ENCODE results near the gene SBK2.
"Not testable (repeated sequence)": the region's sequence is repeated elsewhere in the genome, so short reads cannot be mapped to it uniquely, and the experiment has no call there.

SBK2 gene, protein sequence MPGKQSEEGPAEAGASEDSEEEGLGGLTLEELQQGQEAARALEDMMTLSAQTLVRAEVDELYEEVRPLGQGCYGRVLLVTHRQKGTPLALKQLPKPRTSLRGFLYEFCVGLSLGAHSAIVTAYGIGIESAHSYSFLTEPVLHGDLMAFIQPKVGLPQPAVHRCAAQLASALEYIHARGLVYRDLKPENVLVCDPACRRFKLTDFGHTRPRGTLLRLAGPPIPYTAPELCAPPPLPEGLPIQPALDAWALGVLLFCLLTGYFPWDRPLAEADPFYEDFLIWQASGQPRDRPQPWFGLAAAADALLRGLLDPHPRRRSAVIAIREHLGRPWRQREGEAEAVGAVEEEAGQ

GRCh38 chr19:55536951-55537740 lies at the start of gene SBK2:
TSS of gene SBK2 (minus strand) at chr19:55537133. CDS start at chr19:55536294, 839 bp downstream.
- no peak for DNase-seq

DNA sequence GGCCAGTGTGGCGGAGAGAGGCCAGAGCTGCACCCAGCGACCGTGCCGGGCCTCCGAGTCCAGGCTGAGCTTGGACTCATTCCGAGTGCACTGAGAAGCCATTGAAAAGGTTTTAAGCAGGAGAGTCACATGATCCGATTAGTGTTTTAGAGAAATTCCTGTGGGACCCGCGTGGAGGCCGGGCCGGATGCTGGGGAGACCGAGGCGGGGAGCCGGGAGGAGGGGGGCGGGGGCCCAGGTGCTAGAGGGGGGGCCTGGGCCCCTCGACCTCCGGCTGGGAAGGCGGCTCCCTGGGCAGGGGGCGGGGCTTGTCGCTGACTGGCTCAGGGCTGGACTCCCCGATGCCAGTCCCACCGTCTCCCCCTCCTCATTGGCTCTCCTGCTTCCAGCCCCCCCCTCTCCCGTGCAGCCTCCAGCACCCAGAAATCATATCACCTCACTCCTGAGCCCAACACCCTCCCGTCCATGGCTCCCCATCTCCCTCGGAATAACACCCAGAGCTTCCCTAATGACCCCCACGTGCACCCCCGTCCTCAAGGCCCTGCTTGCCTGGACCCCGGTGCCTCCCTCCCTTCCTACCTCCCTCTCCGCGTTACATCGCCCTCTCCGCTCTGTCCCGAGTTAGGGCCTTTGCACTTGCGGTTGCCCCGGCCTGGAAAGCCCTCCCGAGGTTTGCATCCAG lies 48.9 kb upstream of the SBK2 start:
- peak; percentile 91 for DNase-seq

DNA sequence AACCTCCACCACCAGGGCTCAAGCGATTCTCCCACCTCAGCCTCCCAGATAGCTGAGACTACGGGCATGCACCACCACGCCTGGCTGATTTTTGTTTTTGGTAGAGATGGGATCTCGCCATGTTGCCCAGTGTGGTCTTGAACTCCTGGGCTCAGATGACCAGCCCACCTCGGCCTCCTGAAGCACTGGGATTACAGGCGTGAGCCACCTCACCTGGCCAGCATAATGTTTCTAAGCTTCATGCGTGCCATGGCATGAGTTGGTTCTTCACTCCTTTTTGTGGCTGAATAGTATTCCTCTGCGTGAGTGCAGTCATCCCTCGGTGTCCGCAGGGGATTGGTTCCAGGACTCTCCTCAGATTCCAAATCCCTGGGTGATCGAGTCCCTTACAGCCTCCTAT lies 47.9 kb upstream of the SBK2 start:
- no peak for DNase-seq

GRCh38 chr19:55583897-55584296 lies 47.0 kb upstream of the SBK2 start:
- not testable (repeated sequence) for DNase-seq

DNA sequence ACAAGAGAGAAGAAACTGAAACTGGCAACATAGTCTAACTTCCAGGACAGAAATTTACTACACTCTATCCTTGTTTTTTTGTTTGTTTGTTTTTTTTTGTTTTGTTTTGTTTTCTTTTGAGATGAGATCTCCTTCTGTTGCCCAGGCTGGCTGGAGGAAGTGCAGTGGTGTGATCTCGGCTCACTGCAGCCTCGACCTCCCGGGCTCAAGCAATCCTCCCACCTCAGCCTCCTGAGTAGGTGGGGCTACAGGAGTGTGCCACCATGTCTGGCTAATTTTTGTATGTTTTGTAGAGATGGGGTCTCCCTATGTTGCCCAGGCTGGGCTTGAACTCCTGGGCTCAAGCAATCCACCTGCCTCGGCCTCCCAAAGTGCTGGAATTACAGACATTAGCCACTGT lies 45.4 kb upstream of the SBK2 start:
- DNase-seq: not testable (repeated sequence)

DNA sequence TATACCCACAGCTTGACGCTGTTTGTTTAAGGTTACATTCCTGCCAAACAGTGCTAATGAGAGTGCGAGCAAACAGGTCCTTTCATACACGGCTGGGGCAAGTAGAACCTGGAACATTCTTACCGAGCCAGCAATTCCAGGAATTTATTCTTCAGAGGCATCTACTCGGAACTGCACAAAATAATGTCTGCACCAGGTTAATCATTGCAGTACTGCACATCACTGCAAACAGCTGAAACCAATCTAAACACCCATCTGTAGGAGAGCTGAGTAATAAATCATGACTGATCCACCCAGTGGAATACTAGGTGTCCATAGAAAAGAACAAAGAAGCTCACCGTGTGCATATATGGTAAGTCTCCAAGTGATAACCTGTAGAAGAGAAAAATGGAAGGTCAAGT lies 44.9 kb upstream of the SBK2 start:
- DNase-seq: no peak

DNA sequence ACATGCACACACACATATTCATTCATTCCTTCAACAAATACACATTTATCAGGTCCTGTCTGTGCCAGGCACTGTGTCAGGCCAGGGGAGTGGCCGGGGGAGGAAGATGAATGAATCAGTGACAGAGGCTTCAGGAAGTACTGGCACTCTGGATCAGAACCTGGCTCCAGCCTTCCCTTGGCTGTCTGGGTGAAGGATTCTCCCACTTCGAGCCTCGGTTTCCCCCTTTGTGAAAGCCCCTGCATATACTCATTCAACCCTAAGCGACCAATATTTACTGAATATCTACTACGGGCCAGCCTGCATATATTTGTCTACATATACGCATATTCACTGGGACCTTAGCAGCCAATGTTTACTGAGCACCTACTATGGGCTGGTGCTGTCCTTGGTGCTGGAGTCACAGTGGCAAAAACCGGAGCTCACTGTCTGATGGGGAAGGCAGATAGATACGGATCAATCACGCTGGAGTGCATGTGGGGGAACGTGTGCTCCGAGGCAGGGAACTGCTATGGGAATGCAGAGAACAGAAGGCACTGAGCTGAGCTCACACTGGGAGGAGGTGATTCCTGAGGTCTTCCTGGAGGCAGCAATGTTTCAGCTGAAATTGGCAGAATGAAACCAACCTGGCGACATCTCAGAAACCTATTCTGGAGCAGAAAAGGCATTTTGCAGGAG lies 44.4 kb upstream of the SBK2 start:
- DNase-seq: no peak

- DNase-seq: peak; percentile 95
Measured at GRCh38 chr19:55580628-55581144, 43.8 kb upstream of the SBK2 start, which contains the start of gene ZNF579. TSS of gene ZNF579 (minus strand) at chr19:55580848. CDS start at chr19:55579639, 1,209 bp downstream.

DNA sequence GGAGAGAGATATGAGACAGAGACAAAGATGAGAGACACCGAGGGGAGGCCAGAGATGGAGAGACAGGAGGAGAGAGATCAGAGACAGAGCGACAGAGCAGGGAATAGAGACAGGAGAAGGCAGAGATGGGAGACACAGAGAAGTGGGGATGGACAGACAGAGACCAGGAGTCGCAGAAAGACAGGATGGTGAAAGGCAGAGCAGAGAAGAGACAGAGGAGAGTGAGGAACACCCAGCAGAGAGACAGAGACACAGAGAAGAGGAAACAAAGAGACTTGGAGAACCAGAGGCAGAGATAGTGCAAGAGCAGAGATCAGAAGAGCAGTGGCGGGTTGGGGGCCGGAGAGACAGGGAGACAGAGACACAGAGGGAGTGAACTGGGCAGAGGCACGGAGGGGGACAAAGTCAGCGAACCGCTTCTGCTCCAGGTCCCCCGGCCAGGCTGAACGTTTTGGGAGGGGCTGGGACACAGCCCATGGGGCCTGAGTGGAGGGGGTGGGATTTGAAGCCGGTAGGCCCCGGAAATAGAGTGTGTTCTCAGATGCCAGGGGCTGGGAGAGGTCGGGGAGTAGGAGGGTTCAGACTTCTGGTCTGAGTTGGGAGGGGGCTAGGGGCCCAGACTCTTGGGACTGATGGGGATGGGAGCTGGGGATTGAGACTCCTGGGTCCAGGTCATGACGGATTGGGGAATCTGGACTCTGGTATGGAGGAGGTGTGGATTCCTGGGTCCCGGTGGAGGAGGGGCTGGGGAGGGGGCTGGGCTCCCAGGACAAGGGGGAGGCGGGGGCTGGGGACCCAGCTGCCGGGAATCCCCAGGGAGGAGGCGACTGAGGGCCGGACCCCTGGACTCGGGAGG lies 43.1 kb upstream of the SBK2 start:
- DNase-seq: peak; percentile 66

- DNase-seq: no peak
Measured at GRCh38 chr19:55578761-55579747, 42.1 kb upstream of the SBK2 start.

DNA sequence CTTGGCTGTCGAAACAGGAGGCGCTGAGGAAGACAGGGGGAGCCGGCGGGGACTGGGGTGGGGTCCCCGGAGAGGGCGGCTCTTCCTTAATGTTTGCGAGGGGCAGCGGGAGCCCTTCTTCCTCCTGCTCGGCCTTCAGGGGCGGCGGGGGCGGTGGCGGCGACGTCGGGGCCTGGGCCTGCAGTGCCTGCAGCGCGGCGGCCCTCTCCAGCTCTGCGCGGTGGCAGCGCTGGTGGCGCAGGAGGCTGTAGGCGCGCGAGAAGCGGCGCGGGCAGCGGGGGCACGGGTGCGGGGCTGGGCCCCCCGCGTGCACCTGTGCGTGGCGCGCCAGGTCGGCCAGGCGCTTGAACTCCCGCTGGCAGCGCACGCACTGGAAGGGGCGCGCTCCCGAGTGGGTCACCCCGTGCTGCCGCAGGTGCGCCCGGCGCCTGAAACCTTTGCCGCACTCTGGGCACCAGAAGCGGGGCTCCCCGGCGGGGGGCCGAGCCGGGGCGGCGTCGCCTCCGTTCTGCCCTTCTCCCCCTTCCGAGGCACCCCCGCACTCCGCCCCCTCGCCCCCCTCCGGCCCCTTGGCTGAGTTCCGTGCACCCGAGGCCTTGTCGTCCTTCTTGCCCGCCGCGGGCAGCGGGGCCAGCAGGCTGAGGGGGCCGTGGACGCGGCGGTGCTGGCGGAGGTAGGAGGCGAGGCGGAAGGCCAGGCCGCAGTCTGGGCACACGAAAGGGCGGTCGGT lies 41.3 kb upstream of the SBK2 start:
- DNase-seq: no peak

DNA sequence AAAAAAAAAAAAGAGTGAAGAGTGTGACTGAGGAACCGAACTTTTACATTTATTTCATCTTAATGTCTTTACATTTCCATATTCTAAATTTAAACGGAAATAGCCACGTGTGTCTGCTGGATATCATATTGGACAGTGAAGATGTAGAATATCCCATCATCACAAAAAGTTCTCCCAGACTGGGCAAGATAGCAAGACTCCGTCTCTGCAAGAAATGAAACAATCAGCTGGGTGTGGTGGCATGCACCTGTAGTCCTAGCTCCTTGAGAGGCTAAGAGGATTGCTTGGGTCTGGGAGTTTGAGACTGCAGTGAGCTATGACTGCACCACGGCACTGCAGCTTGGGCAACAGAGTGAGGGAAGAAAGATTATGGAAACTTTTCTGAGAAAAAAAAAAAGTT lies 39.8 kb upstream of the SBK2 start:
- no peak for DNase-seq

GRCh38 chr19:55573929-55574328 lies 37.0 kb upstream of the SBK2 start:
- not testable (repeated sequence) for DNase-seq

DNA sequence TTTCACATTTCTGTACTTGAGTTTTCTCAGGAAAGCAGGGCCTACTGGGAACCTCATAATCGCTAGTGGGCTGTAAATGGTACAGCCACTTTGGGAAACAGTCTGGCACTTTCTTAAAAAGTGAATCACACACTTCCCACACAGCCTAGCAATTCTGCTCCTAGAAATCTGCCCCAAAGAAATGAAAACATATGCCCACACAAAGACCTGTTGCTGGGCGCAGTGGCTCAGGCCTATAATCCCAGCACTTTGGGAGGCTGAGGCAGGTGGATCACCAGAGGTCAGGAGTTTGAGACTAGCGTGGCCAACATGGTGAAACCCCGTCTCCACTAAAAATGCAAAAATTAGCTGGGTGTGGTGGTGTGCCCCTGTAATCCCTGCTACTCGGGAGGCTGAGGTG lies 32.5 kb upstream of the SBK2 start:
- DNase-seq: not testable (repeated sequence)

- no peak for DNase-seq
Measured at GRCh38 chr19:55567708-55568328, 30.9 kb upstream of the SBK2 start.

GRCh38 chr19:55566823-55567222 lies 29.9 kb upstream of the SBK2 start:
- no peak for DNase-seq

DNA sequence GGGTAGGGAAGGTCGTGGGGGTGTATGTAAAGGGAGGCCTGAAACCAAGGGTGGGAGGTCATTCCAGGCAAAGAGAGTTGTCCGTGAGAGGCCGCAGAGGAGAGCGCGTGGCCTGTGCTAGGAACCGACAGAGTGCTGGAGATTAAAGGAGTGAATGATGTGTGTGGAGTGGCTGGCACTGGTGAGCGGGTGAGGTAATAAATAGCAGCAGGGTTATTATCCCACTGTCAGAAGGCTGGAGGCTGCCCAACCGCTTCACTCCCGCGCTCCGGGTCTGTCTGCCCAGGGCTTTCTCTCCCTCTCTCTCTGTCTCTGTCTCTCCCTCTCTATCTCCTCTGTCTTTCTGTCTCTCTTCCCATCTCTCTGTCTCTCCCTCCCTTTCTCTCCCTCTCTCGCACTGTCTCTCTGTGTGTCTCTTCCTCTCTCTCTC lies 26.3 kb upstream of the SBK2 start:
- no peak for DNase-seq

GRCh38 chr19:55559684-55560083 lies 22.8 kb upstream of the SBK2 start:
- DNase-seq: no peak

GRCh38 chr19:55554741-55555152 lies 17.8 kb upstream of the SBK2 start:
- no peak for DNase-seq
